GM12878 (cell line): ENCODE results near the gene CLASRP. TPM values are rescaled to one million over a fixed set of nuclear protein-coding genes. Genes with fewer than 3 reads are reported as not detected.

ENCODE experiments used
- CUX1 ChIP-seq: IDR thresholded peaks from 2 replicates; pipeline ENCODE4 v1.6.1; 2012; ENCODE audit warnings: improper control_type of control experiment, low read depth, low read length; ENCODE audit not compliant: insufficient replicate concordance
- FOXM1 ChIP-seq: IDR thresholded peaks from 2 replicates; pipeline ENCODE4 v1.6.1; 2012; ENCODE audit warnings: low read depth, mild to moderate bottlenecking, inconsistent platforms, low read length, moderate library complexity
- MEF2B ChIP-seq: fragments of 450-650 bp; IDR thresholded peaks from 2 replicates; pipeline ENCODE4 v1.6.1; 2018; ENCODE audit warnings: mild to moderate bottlenecking, moderate library complexity; ENCODE audit not compliant: partially characterized antibody, poor library complexity, severe bottlenecking
- NBN ChIP-seq: fragments of 450-650 bp; IDR thresholded peaks from 2 replicates; pipeline ENCODE4 v1.6.1; 2016
- NFXL1 ChIP-seq: fragments of 450-650 bp; IDR thresholded peaks from 2 replicates; pipeline ENCODE4 v1.6.1; 2017; ENCODE audit warnings: antibody characterized with exemption, mild to moderate bottlenecking, borderline replicate concordance
- RELB ChIP-seq: fragments of 450-650 bp; IDR thresholded peaks from 2 replicates; pipeline ENCODE4 v1.6.1; 2017; ENCODE audit warnings: low read depth, mild to moderate bottlenecking, moderate library complexity
- USF2 ChIP-seq: IDR thresholded peaks from 2 replicates; pipeline ENCODE4 v1.6.1; 2011; ENCODE audit warnings: low read depth, low read length, improper control_type of control experiment, borderline replicate concordance
- ZNF592 ChIP-seq: fragments of 450-650 bp; IDR thresholded peaks from 2 replicates; pipeline ENCODE4 v1.6.1; 2017; ENCODE audit warnings: mild to moderate bottlenecking, moderate library complexity
- polyA plus RNA-seq, 11 experiments: library from polyadenylated mRNA; depleted of rRNA in 4 of 11; unstranded in 6 of 11; stranded (reverse) in 5 of 11; fragments of >200 nt; fragmentation: Nextera tagmentation in 4 of 11; fragmentation: Illumina TruSeq in 1 of 11; extraction: Ambion mirVana in 4 of 11; extraction: Trizol in 1 of 11; gene quantifications; 1 replicate in 1 of 11; 2 replicates in 10 of 11; pipeline versions ENCODE4 v1.2.1 to v1.2.3, GENCODE V29; 2011 to 2016; ENCODE audit warnings: inconsistent platforms in 2 of 11, missing spikeins in 2 of 11, low read depth in 1 of 11
- total RNA-seq, 4 experiments: library from RNA; depleted of rRNA in 3 of 4; stranded (reverse); fragments of >200 nt in 3 of 4; fragmentation: Illumina TruSeq in 1 of 4; extraction: Trizol in 1 of 4; gene quantifications; 2 replicates each; pipeline versions ENCODE4 v1.2.1 to v1.2.3, GENCODE V29; 2013 to 2021

Gene CLASRP
- total and polyA plus RNA-seq, 10 of the 15 experiments (the other 5 are each of a cell fraction or from before 2014, with no cell fraction given) = 0.68 to 75.8 (median 30.2) TPM

GRCh38 chr19:45113628-45114027 lies 74.8 kb downstream of the CLASRP start (continued):
- TF ChIP-seq MEF2B = no peak
- TF ChIP-seq USF2 = no peak
- TF ChIP-seq FOXM1 = no peak
- no peak for TF ChIP-seq NFXL1
- no peak for TF ChIP-seq ZNF592
- TF ChIP-seq RELB = no peak
- TF ChIP-seq CUX1 = no peak
- TF ChIP-seq NBN = no peak
